ENCODE data around the gene EFHC2.
"Not testable (repeated sequence)": the region's sequence is repeated elsewhere in the genome, so short reads cannot be mapped to it uniquely, and the experiment has no call there.

The EFHC2 gene

GRCh38 chrX:44228621-44229020 lies 114.9 kb downstream of the EFHC2 start:
- DNase-seq, result no peak

- no peak for DNase-seq
Observed at GRCh38 chrX:44227991-44228390, 115.5 kb downstream of the EFHC2 start.

- DNase-seq, result no peak
Observed at GRCh38 chrX:44225667-44226066, 117.8 kb downstream of the EFHC2 start.

- no peak for DNase-seq
Observed at GRCh38 chrX:44224760-44225159, 118.7 kb downstream of the EFHC2 start.

- DNase-seq, result no peak
Observed at GRCh38 chrX:44223150-44223549, 120.3 kb downstream of the EFHC2 start.

- no peak for DNase-seq
Observed at GRCh38 chrX:44218465-44218864, 125.0 kb downstream of the EFHC2 start.

- DNase-seq, result no peak
Observed at GRCh38 chrX:44216171-44216570, 127.3 kb downstream of the EFHC2 start.

- no peak for DNase-seq
Observed at GRCh38 chrX:44203791-44204190, 139.7 kb downstream of the EFHC2 start.

GRCh38 chrX:44202596-44202995 lies 140.9 kb downstream of the EFHC2 start:
- DNase-seq, result no peak

GRCh38 chrX:44189116-44189515 lies 154.4 kb downstream of the EFHC2 start:
- DNase-seq, result no peak

- DNase-seq, result not testable (repeated sequence)
Observed at GRCh38 chrX:44187915-44188314, 155.6 kb downstream of the EFHC2 start.

GRCh38 chrX:44183329-44183728 lies 160.1 kb downstream of the EFHC2 start:
- DNase-seq, result no peak

GRCh38 chrX:44178274-44179053 lies 165.0 kb downstream of the EFHC2 start:
- DNase-seq, result no peak

- DNase-seq, result no peak
Observed at GRCh38 chrX:44175455-44175854, 168.0 kb downstream of the EFHC2 start.

- no peak for DNase-seq
Observed at GRCh38 chrX:44174061-44174460, 169.4 kb downstream of the EFHC2 start.

- no peak for DNase-seq
Observed at GRCh38 chrX:44173219-44173618, 170.3 kb downstream of the EFHC2 start.

GRCh38 chrX:44167116-44167515 lies 176.4 kb downstream of the EFHC2 start:
- no peak for DNase-seq

GRCh38 chrX:44162964-44163475 lies 180.5 kb downstream of the EFHC2 start:
- no peak for DNase-seq

GRCh38 chrX:44157858-44158257 lies 185.6 kb downstream of the EFHC2 start:
- no peak for DNase-seq

- no peak for DNase-seq
Observed at GRCh38 chrX:44157283-44157682, 186.2 kb downstream of the EFHC2 start.

GRCh38 chrX:44156726-44157125 lies 186.7 kb downstream of the EFHC2 start:
- DNase-seq, result no peak

- no peak for DNase-seq
Observed at GRCh38 chrX:44155126-44155525, 188.3 kb downstream of the EFHC2 start.

- DNase-seq, result no peak
Observed at GRCh38 chrX:44152852-44153251, 190.6 kb downstream of the EFHC2 start.

- DNase-seq, result no peak
Observed at GRCh38 chrX:44147130-44147529, 196.3 kb downstream of the EFHC2 start.

Data from activated gamma-delta T cell treated with Interleukin-2 at 50 U/mL for 16 hours (primary cell).